ENCODE results near the gene VPS52.

VPS52 gene

GRCh38 chr6:33208091-33208967 is 63.3 kb downstream of the VPS52 start, which contains the start of gene RING1:
Gene RING1, plus strand, starts transcription at chr6:33208500. Its CDS starts 323 bp downstream, at chr6:33208823.
- no peak for FAIRE-seq

DNA sequence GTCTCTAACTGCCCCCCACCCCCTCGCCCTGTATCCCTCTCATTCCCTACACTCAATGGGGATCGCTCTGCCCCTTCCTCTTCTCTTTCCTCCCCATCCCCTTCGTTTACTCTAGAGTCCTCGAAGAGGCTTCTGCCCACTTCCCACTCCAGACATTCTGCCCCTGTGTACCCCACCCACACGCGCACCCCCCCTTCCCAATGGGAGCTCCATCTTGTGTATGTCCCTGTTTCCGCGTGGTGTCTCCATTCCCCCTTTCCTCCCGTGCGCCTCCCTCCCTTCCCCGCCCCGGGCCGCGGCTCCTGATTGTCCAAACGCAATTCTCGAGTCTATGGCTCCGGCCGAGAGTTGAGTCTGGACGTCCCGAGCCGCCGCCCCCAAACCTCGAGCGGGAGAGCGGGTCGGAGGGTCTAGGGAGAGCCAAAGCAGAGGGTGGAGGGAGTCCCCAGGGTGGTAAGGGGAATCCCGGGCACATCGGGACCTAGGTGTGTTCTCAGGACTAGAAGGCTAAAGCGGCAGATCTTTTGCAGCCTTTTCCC is 64.1 kb downstream of the VPS52 start:
- FAIRE-seq: no peak

GRCh38 chr6:33206864-33207551 is 64.7 kb downstream of the VPS52 start:
- no peak for FAIRE-seq

GRCh38 chr6:33206027-33206863 is 65.4 kb downstream of the VPS52 start:
- no peak for FAIRE-seq

- no peak for FAIRE-seq
These were observed 66.3 kb downstream of the VPS52 start for GRCh38 chr6:33205191-33206026.

- no peak for FAIRE-seq
These were observed 67.1 kb downstream of the VPS52 start, which contains the start of gene HSD17B8 for GRCh38 chr6:33204415-33205190. Gene HSD17B8, plus strand, starts transcription at chr6:33204655. Its CDS starts 14 bp downstream, at chr6:33204669.

- FAIRE-seq: no peak
These were observed 67.6 kb downstream of the VPS52 start for GRCh38 chr6:33204165-33204414.

DNA sequence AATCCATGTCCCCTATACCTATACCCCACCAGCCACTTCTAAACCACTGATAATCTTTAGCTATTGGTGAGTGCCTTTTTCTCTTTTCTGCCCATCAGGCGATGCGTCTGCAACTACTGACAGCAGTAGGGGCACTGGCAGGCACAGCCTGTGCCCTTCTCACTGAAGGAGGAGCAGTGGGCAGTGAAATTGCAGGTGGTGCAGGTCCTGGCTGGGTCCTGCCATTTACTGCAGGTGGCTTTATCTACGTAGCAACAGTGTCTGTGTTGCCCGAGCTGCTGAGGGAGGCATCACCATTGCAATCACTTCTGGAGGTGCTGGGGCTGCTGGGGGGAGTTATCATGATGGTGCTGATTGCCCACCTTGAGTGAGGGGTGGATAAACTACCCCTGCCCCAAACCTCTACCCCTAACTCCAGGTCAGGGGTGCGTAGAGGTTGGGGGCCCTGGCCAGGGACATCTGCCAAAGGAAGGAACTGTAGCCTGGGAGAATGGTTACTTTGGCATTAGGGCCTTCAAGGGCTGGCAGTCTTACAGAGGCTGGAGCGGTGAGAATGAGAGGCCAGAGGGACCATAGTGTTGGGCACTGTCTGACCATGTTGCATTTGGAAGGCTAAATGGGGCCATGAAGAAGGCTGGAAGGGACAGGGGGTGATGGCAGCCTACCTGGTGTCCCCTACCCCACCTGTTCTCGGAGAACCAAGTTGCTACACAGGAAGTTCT is 68.1 kb downstream of the VPS52 start:
- no peak for FAIRE-seq

GRCh38 chr6:33202799-33203198 is 68.9 kb downstream of the VPS52 start:
- no peak for FAIRE-seq

DNA sequence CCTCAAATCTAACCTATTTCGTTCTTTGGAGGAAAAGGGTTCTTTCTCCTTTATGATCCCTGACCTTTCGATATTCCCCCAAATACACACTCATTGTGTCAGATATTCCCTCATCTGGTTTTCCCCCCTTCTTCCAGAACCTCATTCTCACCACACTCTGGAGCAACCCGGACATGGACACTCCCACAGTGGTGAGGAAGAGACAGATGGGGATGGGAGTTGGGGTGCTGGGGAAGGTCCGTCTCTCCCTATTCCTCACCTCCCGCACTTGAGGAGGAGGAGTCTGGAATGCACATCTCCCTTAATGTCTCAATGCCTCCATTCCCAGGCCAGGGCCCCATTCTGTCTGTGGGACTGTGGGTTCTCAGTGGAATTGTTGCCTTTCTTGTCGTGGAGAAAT is 69.7 kb downstream of the VPS52 start:
- FAIRE-seq: no peak

GRCh38 chr6:33201147-33201545 is 70.5 kb downstream of the VPS52 start:
- FAIRE-seq: no peak
